NCI-H460 (cell line): Measurements from ENCODE around the gene DAND5. TPM values are rescaled to one million over a fixed set of nuclear protein-coding genes. Genes with fewer than 3 reads are reported as not detected.
A peak's percentile ranks its signal among the peaks of the same experiment; 100 is the strongest.

Experiments used
- DNase-seq: peaks from one replicate; pipeline ENCODE4 v3.0.0-alpha.2; 2016; ENCODE audit warnings: low read depth; ENCODE audit errors: extremely low read depth
- small RNA-seq, 2 experiments: library from RNA; depleted of rRNA; stranded (forward); fragments of <200 nt; gene quantifications; one replicate each; pipeline ENCODE3, GENCODE V24; 2014
- total RNA-seq: library from RNA; depleted of rRNA; stranded (reverse); fragments of >200 nt; shearing (Covaris generic); gene quantifications from 2 replicates; pipeline ENCODE4 v1.2.3, GENCODE V29; 2014; rRNA removed

Gene DAND5
- total RNA-seq, 1 experiment from 2014 or later, result not detected

- no peak for DNase-seq
Observed at GRCh38 chr19:13019332-13019731, 50.0 kb downstream of the DAND5 start.

GRCh38 chr19:13020002-13020414, 50.6 kb downstream of the DAND5 start:
- DNase-seq, result no peak

- no peak for DNase-seq
Observed at GRCh38 chr19:13022111-13022858, 52.9 kb downstream of the DAND5 start.

GRCh38 chr19:13022859-13023636, 53.7 kb downstream of the DAND5 start:
- DNase-seq, result peak; percentile 9

- DNase-seq, result no peak
Observed at GRCh38 chr19:13023656-13024055, 54.3 kb downstream of the DAND5 start.

Small RNA genes within 50 kb of the gene (small RNA-seq; reads per million reads assigned to genes)
- gene MIR5695, result 0 reads per million in 2 experiments
- 0.02 to 0.12 reads per million in 2 experiments for gene MIR6515

Other genes with a start within 250 kb of the DAND5 start
- 17.4 and 23.4 TPM in 2 replicates for gene TNPO2, start 245.6 kb upstream of the DAND5 start, total RNA-seq
- gene TRIR, start 234.9 kb upstream of the DAND5 start, total RNA-seq, result 141 and 145 TPM in 2 replicates
- 50.9 and 53.9 TPM in 2 replicates for gene GET3, start 232.1 kb upstream of the DAND5 start, total RNA-seq
- 0.22 TPM in 1 of 2 replicates, not detected in the other for gene BEST2, start 217.8 kb upstream of the DAND5 start, total RNA-seq
- 6.0 TPM in 2 replicates for gene HOOK2, start 194.0 kb upstream of the DAND5 start, total RNA-seq
- gene JUNB, start 178.1 kb upstream of the DAND5 start, total RNA-seq, result 137 and 153 TPM in 2 replicates
- 216 and 259 TPM in 2 replicates for gene PRDX2, start 167.8 kb upstream of the DAND5 start, total RNA-seq
- not detected in 2 replicates for gene THSD8, start 167.5 kb upstream of the DAND5 start, total RNA-seq
- 25.6 and 31.1 TPM in 2 replicates for gene RNASEH2A, start 163.0 kb upstream of the DAND5 start, total RNA-seq
- not detected in 2 replicates for gene RTBDN, start 135.0 kb upstream of the DAND5 start, total RNA-seq
- 1.7 TPM in 2 replicates for gene MAST1, start 131.1 kb upstream of the DAND5 start, total RNA-seq
- 24.5 and 26.8 TPM in 2 replicates for gene DNASE2, start 88.1 kb upstream of the DAND5 start, total RNA-seq
- 0.52 and 1.3 TPM in 2 replicates for gene KLF1, start 82.4 kb upstream of the DAND5 start, total RNA-seq
- 5.5 and 5.8 TPM in 2 replicates for gene GCDH, start 78.4 kb upstream of the DAND5 start, total RNA-seq
- gene SYCE2, start 50.3 kb upstream of the DAND5 start, total RNA-seq, result 0.37 TPM in 1 of 2 replicates, not detected in the other
- gene FARSA, start 35.9 kb upstream of the DAND5 start, total RNA-seq, result 45.7 and 46.9 TPM in 2 replicates
- 378 and 410 TPM in 2 replicates for gene CALR, start 31.0 kb upstream of the DAND5 start, total RNA-seq
- gene RAD23A, start 23.7 kb upstream of the DAND5 start, total RNA-seq, result 165 and 189 TPM in 2 replicates
- 24.7 and 27.4 TPM in 2 replicates for gene GADD45GIP1, start 12.4 kb upstream of the DAND5 start, total RNA-seq
- gene NFIX, start 25.9 kb downstream of the DAND5 start, total RNA-seq, result 5.2 and 8.2 TPM in 2 replicates
- 1.4 and 2.7 TPM in 2 replicates for gene LYL1, start 133.3 kb downstream of the DAND5 start, total RNA-seq
- 36.2 and 42.8 TPM in 2 replicates for gene TRMT1, start 147.2 kb downstream of the DAND5 start, total RNA-seq
- 32.0 and 35.3 TPM in 2 replicates for gene NACC1, start 148.7 kb downstream of the DAND5 start, total RNA-seq
- 49.9 and 58.8 TPM in 2 replicates for gene STX10, start 180.8 kb downstream of the DAND5 start, total RNA-seq
- 35.3 and 43.7 TPM in 2 replicates for gene IER2, start 180.8 kb downstream of the DAND5 start, total RNA-seq